MCF 10A (cell line): ENCODE results near the gene SMIM41. TPM values are rescaled to one million over a fixed set of nuclear protein-coding genes. Genes with fewer than 3 reads are reported as not detected.
A peak's percentile ranks its signal among the peaks of the same experiment; 100 is the strongest.

Source experiments
- BruUV-seq: library from RNA; stranded (reverse); fragments of 400-500 nt; replicated peaks from 2 replicates; lab custom pipeline; 2021; lab: Mats Ljungman, UMichigan
- CTCF ChIA-PET: fragments of 300-600 bp; sonication (Branson Sonifier 250); formaldehyde crosslinking; extraction: SDS; loops from one replicate; lab custom pipeline; 2021; ENCODE audit warnings: antibody characterized with exemption, inconsistent platforms; lab: Yijun Ruan, JAX
- POLR2A ChIA-PET: fragments of 300-600, 350-650 bp; sonication (Branson Sonifier 250); formaldehyde crosslinking; extraction: SDS; loops from one replicate; lab custom pipeline; 2020; ENCODE audit warnings: antibody characterized with exemption, inconsistent platforms; lab: Yijun Ruan, JAX
- DNase-seq: peaks from one replicate; pipeline ENCODE4 v3.0.0-alpha.2; 2018; ENCODE audit not compliant: unreplicated experiment
- H3K27ac Mint-ChIP-seq: one replicate; pipeline ENCODE4 v1.8.0; 2022; ENCODE audit warnings: mild to moderate bottlenecking, low read depth, mixed read lengths; ENCODE audit not compliant: unreplicated experiment
- H3K27me3 Mint-ChIP-seq: one replicate; pipeline ENCODE4 v1.8.0; 2022; ENCODE audit warnings: mixed read lengths; ENCODE audit not compliant: insufficient read depth, unreplicated experiment
- H3K36me3 Mint-ChIP-seq: one replicate; pipeline ENCODE4 v1.8.0; 2022; ENCODE audit warnings: mild to moderate bottlenecking, moderate library complexity, mixed read lengths; ENCODE audit not compliant: insufficient read depth, unreplicated experiment
- H3K4me1 Mint-ChIP-seq: one replicate; pipeline ENCODE4 v1.8.0; 2022; ENCODE audit warnings: mixed read lengths; ENCODE audit not compliant: insufficient read depth, unreplicated experiment
- H3K4me3 Mint-ChIP-seq: one replicate; pipeline ENCODE4 v1.8.0; 2022; ENCODE audit warnings: mild to moderate bottlenecking, moderate library complexity, mixed read lengths; ENCODE audit not compliant: unreplicated experiment
- H3K9me3 Mint-ChIP-seq: one replicate; pipeline ENCODE4 v1.8.0; 2022; ENCODE audit warnings: mixed read lengths; ENCODE audit not compliant: unreplicated experiment
- intact Hi-C: fragments of 100-400 bp; cut with micrococcal nuclease; formaldehyde crosslinking; loops from 2 replicates; pipeline ENCODE4 v1.14.1; 2022
- total RNA-seq: library from RNA; stranded (reverse); gene quantifications from 2 replicates; pipeline ENCODE4 v1.2.3, GENCODE V29; 2022
- TF ChIP-seq, protein P1 (sequence below): fragments of 200-600 bp; IDR thresholded peaks from one replicate; pipeline ENCODE4 v1.8.0; 2022; ENCODE audit warnings: antibody characterized with exemption, mild to moderate bottlenecking; ENCODE audit not compliant: unreplicated experiment

SMIM41 gene
- total RNA-seq, 1 experiment from 2014 or later = not detected

DNA sequence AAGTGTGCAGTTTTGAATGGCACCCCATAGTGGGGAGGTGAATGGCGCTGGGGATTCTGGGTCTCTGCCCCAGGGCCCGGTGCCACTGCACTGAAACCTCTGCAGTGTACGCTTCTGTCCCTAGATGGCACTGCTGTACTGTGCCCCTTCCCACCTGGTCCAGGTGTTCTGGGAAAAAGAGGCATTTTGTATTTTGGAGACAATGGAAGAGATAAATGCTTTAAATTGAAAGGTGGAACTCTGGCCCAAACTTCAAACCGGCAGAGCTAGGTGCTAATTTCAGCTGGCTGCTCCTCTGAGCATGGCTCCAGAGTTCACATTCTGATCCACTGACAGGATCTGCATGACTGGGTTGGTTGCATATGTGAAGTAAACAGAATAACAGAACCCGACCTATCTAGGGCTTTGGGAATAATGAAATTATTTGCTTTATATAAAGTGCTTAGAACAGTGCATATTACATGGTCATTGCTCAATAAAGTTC is 60.1 kb downstream of the SMIM41 start:
- H3K4me3 Mint-ChIP-seq = no peak overlapping the region
- no peaks in the 10 kb centered on the region for H3K9me3 Mint-ChIP-seq
- peaks cover 26% of the 10 kb centered on the region for H3K4me1 Mint-ChIP-seq
- TF ChIP-seq, protein P1, sequence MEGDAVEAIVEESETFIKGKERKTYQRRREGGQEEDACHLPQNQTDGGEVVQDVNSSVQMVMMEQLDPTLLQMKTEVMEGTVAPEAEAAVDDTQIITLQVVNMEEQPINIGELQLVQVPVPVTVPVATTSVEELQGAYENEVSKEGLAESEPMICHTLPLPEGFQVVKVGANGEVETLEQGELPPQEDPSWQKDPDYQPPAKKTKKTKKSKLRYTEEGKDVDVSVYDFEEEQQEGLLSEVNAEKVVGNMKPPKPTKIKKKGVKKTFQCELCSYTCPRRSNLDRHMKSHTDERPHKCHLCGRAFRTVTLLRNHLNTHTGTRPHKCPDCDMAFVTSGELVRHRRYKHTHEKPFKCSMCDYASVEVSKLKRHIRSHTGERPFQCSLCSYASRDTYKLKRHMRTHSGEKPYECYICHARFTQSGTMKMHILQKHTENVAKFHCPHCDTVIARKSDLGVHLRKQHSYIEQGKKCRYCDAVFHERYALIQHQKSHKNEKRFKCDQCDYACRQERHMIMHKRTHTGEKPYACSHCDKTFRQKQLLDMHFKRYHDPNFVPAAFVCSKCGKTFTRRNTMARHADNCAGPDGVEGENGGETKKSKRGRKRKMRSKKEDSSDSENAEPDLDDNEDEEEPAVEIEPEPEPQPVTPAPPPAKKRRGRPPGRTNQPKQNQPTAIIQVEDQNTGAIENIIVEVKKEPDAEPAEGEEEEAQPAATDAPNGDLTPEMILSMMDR = peak; percentile 97
- H3K27ac Mint-ChIP-seq = no peak overlapping the region
- POLR2A ChIA-PET = interaction anchor here (0.6 to 1.7 kb wide), 4 partner anchors 53 to 738 kb away, joined by 4 to 11 read pairs (median 6); partner anchors contain the start of genes KRT5 and KRT80
- H3K27me3 Mint-ChIP-seq = no peaks in the 10 kb centered on the region
- CTCF ChIA-PET = interaction anchor here (0.6 to 5.2 kb wide), 23 partner anchors 9 to 841 kb away, joined by 3 to 48 read pairs (median 5); no protein-coding TSS in a partner anchor
- intact Hi-C loops = loop anchor here (1.0 to 5.0 kb wide), 3 partner anchors 233 to 740 kb away; no protein-coding TSS in a partner anchor
- peak; percentile 75 for DNase-seq
- no peaks in the 10 kb centered on the region for H3K36me3 Mint-ChIP-seq
- no TSS peak for BruUV-seq

DNA sequence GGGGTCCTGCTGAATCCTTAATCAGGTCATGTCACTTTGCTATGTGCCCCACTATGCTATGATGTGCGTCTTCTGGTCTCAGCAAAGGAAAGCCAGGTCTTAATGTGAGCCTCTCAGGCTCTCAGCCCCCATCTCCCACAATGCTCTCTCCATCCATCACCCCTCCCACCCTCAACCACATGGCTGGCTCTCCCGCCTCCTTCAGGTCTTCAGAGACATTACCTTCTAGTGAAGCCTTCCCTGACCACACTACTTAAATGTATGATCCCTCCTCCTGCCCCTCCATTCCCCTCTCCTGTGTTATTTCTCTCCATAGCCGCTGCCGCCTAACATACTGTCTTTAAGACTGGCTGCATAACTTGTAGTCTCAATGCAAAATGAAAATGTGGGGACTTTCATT is 61.8 kb downstream of the SMIM41 start:
- Mint-ChIP-seq H3K27ac (peak overlapping the region; percentile 75), H3K4me1 (peaks cover 34% of the 10 kb centered on the region), H3K4me3 (no peak overlapping the region), H3K36me3 (no peaks in the 10 kb centered on the region), H3K27me3 (no peaks in the 10 kb centered on the region), H3K9me3 (no peaks in the 10 kb centered on the region)
- TF ChIP-seq, protein P1 = peak; percentile 12
- DNase-seq = no peak
- ChIA-PET CTCF (interaction anchor here (0.8 to 5.2 kb wide), 11 partner anchors 11 to 839 kb away, joined by 3 to 48 read pairs (median 5); no protein-coding TSS in a partner anchor), POLR2A (interaction anchor here (1.6 kb wide), 1 partner anchor 379 kb away, joined by 11 read pairs; the partner anchor contains the start of gene KRT5)
- intact Hi-C loops = loop anchor here (5.0 kb wide), 2 partner anchors 231 to 251 kb away; no protein-coding TSS in a partner anchor
- BruUV-seq = no TSS peak

DNA sequence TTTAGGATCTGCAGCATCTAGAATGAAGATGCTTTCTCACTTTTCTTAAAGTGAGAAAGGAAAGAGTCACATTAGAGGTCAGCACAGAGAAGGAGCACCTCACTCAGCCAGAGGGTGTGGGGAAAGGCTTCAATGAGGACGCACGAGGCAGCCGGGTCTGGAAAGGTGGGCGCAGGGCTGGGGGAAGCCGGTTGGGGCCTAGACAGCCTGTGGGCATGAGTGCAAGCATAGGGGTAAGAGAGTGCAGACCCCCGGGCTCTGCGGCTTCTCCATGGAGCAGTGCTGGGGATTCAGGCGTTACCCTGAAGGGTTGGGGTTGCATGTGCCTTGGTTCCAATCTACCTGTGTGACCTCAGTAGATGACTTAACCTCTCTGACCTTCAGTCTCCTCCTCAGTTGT is 62.4 kb downstream of the SMIM41 start:
- TF ChIP-seq, protein P1 = no peak
- no peak for DNase-seq
- no peak overlapping the region for H3K4me3 Mint-ChIP-seq
- H3K4me1 Mint-ChIP-seq = peaks cover 38% of the 10 kb centered on the region
- no peaks in the 10 kb centered on the region for H3K36me3 Mint-ChIP-seq
- no peaks in the 10 kb centered on the region for H3K9me3 Mint-ChIP-seq
- POLR2A ChIA-PET = no interaction called here
- no TSS peak for BruUV-seq
- no peaks in the 10 kb centered on the region for H3K27me3 Mint-ChIP-seq
- intact Hi-C loops = loop anchor here (5.0 kb wide), 2 partner anchors 230 to 250 kb away; no protein-coding TSS in a partner anchor
- peak overlapping the region; percentile 75 for H3K27ac Mint-ChIP-seq
- CTCF ChIA-PET = interaction anchor here (2.1 to 4.3 kb wide), 4 partner anchors 15 to 839 kb away, joined by 14 to 27 read pairs (median 19); no protein-coding TSS in a partner anchor

- Mint-ChIP-seq H3K27me3 (no peaks in the 10 kb centered on the region), H3K36me3 (no peaks in the 10 kb centered on the region), H3K9me3 (no peaks in the 10 kb centered on the region), H3K27ac (peak overlapping the region; percentile 75), H3K4me1 (peaks cover 43% of the 10 kb centered on the region), H3K4me3 (no peak overlapping the region)
- TF ChIP-seq, protein P1 = no peak
- ChIA-PET POLR2A (interaction anchor here (10.7 to 13.5 kb wide), 2 partner anchors 374 to 733 kb away, joined by 142 to 373 read pairs; partner anchors contain the start of gene KRT5), CTCF (interaction anchor here (0.6 to 13.9 kb wide), 11 partner anchors 12 to 838 kb away, joined by 3 to 313 read pairs (median 14); no protein-coding TSS in a partner anchor)
- no peak for DNase-seq
- intact Hi-C loops = loop anchor here (5.0 kb wide), 2 partner anchors 230 to 250 kb away; no protein-coding TSS in a partner anchor
- BruUV-seq = no TSS peak
Measured at GRCh38 chr12:52142431-52142830, 62.9 kb downstream of the SMIM41 start.
